Osteoblast (primary cell): ENCODE measurements around the gene TENT5A. TPM values are rescaled to one million over a fixed set of nuclear protein-coding genes. Genes with fewer than 3 reads are reported as not detected.
A peak's percentile ranks its signal among the peaks of the same experiment; 100 is the strongest.

ENCODE experiments used
- DNase-seq: peaks from one replicate; pipeline ENCODE4 v3.0.0; 2011; ENCODE audit warnings: low spot score, mixed read lengths; ENCODE audit not compliant: insufficient read length; ENCODE audit errors: missing footprints
- H2AFZ ChIP-seq: 2 replicates; pipeline ENCODE4 v1.6.0; 2011; ENCODE audit warnings: mild to moderate bottlenecking, low read length
- H3K27ac ChIP-seq: 2 replicates; pipeline ENCODE4 v1.5.1; 2011; ENCODE audit warnings: mild to moderate bottlenecking, low read depth, low read length, moderate library complexity
- H3K27me3 ChIP-seq: 2 replicates; pipeline ENCODE4 v1.6.0; 2012; ENCODE audit warnings: mild to moderate bottlenecking, control low read depth, inconsistent platforms, low read length, moderate library complexity; ENCODE audit not compliant: insufficient read depth
- H3K36me3 ChIP-seq: 2 replicates; pipeline ENCODE4 v1.5.1; 2011; ENCODE audit warnings: mild to moderate bottlenecking, low read length, control low read depth, moderate library complexity; ENCODE audit not compliant: insufficient read depth
- H3K4me1 ChIP-seq: 2 replicates; pipeline ENCODE4 v1.5.1; 2011; ENCODE audit warnings: mild to moderate bottlenecking, low read length, control low read depth, moderate library complexity; ENCODE audit not compliant: insufficient read depth
- H3K4me2 ChIP-seq: 2 replicates; pipeline ENCODE4 v1.6.0; 2011; ENCODE audit warnings: mild to moderate bottlenecking, low read length; ENCODE audit not compliant: insufficient read depth
- H3K4me3 ChIP-seq: fragments of 200-600 bp; sonication (generic); 3 replicates; pipeline ENCODE4 v1.5.1; 2012; ENCODE audit warnings: mild to moderate bottlenecking, low read length, inconsistent platforms; ENCODE audit not compliant: insufficient read depth
- H3K79me2 ChIP-seq: 2 replicates; pipeline ENCODE4 v1.6.0; 2012; ENCODE audit warnings: mild to moderate bottlenecking, low read length, control low read depth, inconsistent platforms; ENCODE audit not compliant: insufficient read depth
- H3K9me3 ChIP-seq: 2 replicates; pipeline ENCODE4 v1.5.1; 2011; ENCODE audit warnings: low read depth, low read length, control low read depth
- H4K20me1 ChIP-seq: 2 replicates; pipeline ENCODE4 v1.6.0; 2012; ENCODE audit warnings: mild to moderate bottlenecking, low read length, control low read depth; ENCODE audit not compliant: insufficient read depth
- CTCF ChIP-seq: IDR thresholded peaks from 2 replicates; pipeline ENCODE4 v1.5.1; 2011; ENCODE audit warnings: mild to moderate bottlenecking, low read depth, low read length, moderate library complexity; ENCODE audit errors: extremely low read depth
- total RNA-seq: library from RNA; depleted of rRNA; stranded (reverse); fragments of >200 nt; gene quantifications from 2 replicates; pipeline ENCODE4 v1.2.3, GENCODE V29; 2012

TENT5A gene
- 79.6 and 82.9 TPM in 2 replicates for total RNA-seq

GRCh38 chr6:81752084-81752920, at the start of gene TENT5A:
Gene TENT5A, minus strand, starts transcription at chr6:81752681. Its CDS starts 540 bp downstream, at chr6:81752141.
- H3K4me3 ChIP-seq = peak within 1 kb of the TSS; percentile 91
- H3K79me2 ChIP-seq = peaks cover 50% of the 10 kb centered on the region
- H4K20me1 ChIP-seq = peaks cover 31% of the 10 kb centered on the region
- peaks cover 18% of the 10 kb centered on the region for H3K36me3 ChIP-seq
- no peak for TF ChIP-seq CTCF
- no peaks in the 10 kb centered on the region for H3K27me3 ChIP-seq
- peak within 1 kb of the TSS; percentile 98 for H3K27ac ChIP-seq
- H2AFZ ChIP-seq = peak within 1 kb of the TSS; percentile 85
- H3K4me1 ChIP-seq = peaks cover 17% of the 10 kb centered on the region
- H3K9me3 ChIP-seq = no peaks in the 10 kb centered on the region
- peak; percentile 96 for DNase-seq
- peak within 1 kb of the TSS; percentile 93 for H3K4me2 ChIP-seq

GRCh38 chr6:81801489-81801888, 49.0 kb upstream of the TENT5A start:
- Histone ChIP-seq H3K27me3 (no peaks in the 10 kb centered on the region), H3K4me2 (no peak overlapping the region), H3K4me1 (no peaks in the 10 kb centered on the region), H3K36me3 (no peaks in the 10 kb centered on the region), H2AFZ (no peak overlapping the region), H3K9me3 (no peaks in the 10 kb centered on the region), H4K20me1 (no peaks in the 10 kb centered on the region), H3K79me2 (no peaks in the 10 kb centered on the region), H3K27ac (no peak overlapping the region), H3K4me3 (no peak overlapping the region)
- DNase-seq = no peak
- TF ChIP-seq CTCF = no peak

GRCh38 chr6:81800666-81801065, 48.2 kb upstream of the TENT5A start:
- Histone ChIP-seq H3K27ac (no peak overlapping the region), H3K79me2 (no peaks in the 10 kb centered on the region), H3K4me2 (no peak overlapping the region), H3K27me3 (no peaks in the 10 kb centered on the region), H4K20me1 (no peaks in the 10 kb centered on the region), H3K36me3 (no peaks in the 10 kb centered on the region), H3K9me3 (no peaks in the 10 kb centered on the region), H3K4me1 (no peaks in the 10 kb centered on the region), H3K4me3 (no peak overlapping the region), H2AFZ (no peak overlapping the region)
- no peak for DNase-seq
- no peak for TF ChIP-seq CTCF

GRCh38 chr6:81799323-81799722, 46.8 kb upstream of the TENT5A start:
- no peak for TF ChIP-seq CTCF
- H4K20me1 ChIP-seq = no peaks in the 10 kb centered on the region

More at GRCh38 chr6:81799323-81799722, 46.8 kb upstream of the TENT5A start:
- Histone ChIP-seq H3K36me3 (no peaks in the 10 kb centered on the region), H3K4me3 (no peak overlapping the region), H3K79me2 (no peaks in the 10 kb centered on the region), H3K27ac (no peak overlapping the region), H2AFZ (no peak overlapping the region), H3K4me2 (no peak overlapping the region), H3K27me3 (no peaks in the 10 kb centered on the region), H3K9me3 (no peaks in the 10 kb centered on the region), H3K4me1 (no peaks in the 10 kb centered on the region)
- no peak for DNase-seq
